Glutamatergic neuron (in vitro differentiated cells): ENCODE measurements around the gene PIGW. TPM values are rescaled to one million over a fixed set of nuclear protein-coding genes. Genes with fewer than 3 reads are reported as not detected.

Source experiments
- DNase-seq: peaks from one replicate; pipeline ENCODE4 v3.0.0; 2022
- H3K27ac Mint-ChIP-seq: one replicate; pipeline ENCODE4 v1.8.0; 2020; ENCODE audit warnings: mild to moderate bottlenecking, mixed read lengths, inconsistent platforms; ENCODE audit not compliant: unreplicated experiment
- H3K27me3 Mint-ChIP-seq: one replicate; pipeline ENCODE4 v1.8.0; 2020; ENCODE audit warnings: mild to moderate bottlenecking, moderate library complexity, mixed read lengths, inconsistent platforms; ENCODE audit not compliant: unreplicated experiment
- H3K36me3 Mint-ChIP-seq: one replicate; pipeline ENCODE4 v1.8.0; 2020; ENCODE audit warnings: mild to moderate bottlenecking, mixed read lengths, inconsistent platforms; ENCODE audit not compliant: unreplicated experiment
- H3K4me1 Mint-ChIP-seq: one replicate; pipeline ENCODE4 v1.8.0; 2020; ENCODE audit warnings: mild to moderate bottlenecking, low read depth, mixed read lengths, inconsistent platforms; ENCODE audit not compliant: unreplicated experiment
- H3K4me3 Mint-ChIP-seq: one replicate; pipeline ENCODE4 v1.8.0; 2020; ENCODE audit warnings: mild to moderate bottlenecking, mixed read lengths, inconsistent platforms; ENCODE audit not compliant: unreplicated experiment
- H3K9me3 Mint-ChIP-seq: one replicate; pipeline ENCODE4 v1.8.0; 2020; ENCODE audit warnings: mild to moderate bottlenecking, moderate library complexity, mixed read lengths, inconsistent platforms; ENCODE audit not compliant: unreplicated experiment
- CTCF ChIP-seq: fragments of 200-600 bp; sonication (generic); IDR thresholded peaks from one replicate; pipeline ENCODE4 v1.5.0; 2021; ENCODE audit not compliant: partially characterized antibody, unreplicated experiment
- total RNA-seq: library from RNA; stranded (reverse); fragmentation: NEBNext Ultra II Directional; extraction: Animal tissue kit (Norgen Biotek cat#: 25700); gene quantifications from one replicate; pipeline ENCODE4 v1.2.1, GENCODE V29; 2021; ENCODE audit not compliant: unreplicated experiment

PIGW gene
- total RNA-seq, 1 donor from 2014 or later = 10.6 TPM

- Mint-ChIP-seq H3K27ac (no peak overlapping the region), H3K9me3 (peaks cover 1% of the 10 kb centered on the region), H3K4me3 (no peak overlapping the region), H3K4me1 (peaks cover 2% of the 10 kb centered on the region), H3K27me3 (no peaks in the 10 kb centered on the region), H3K36me3 (no peaks in the 10 kb centered on the region)
- DNase-seq = no peak
- no peak for TF ChIP-seq CTCF
Observed at GRCh38 chr17:36525888-36526287, 8.9 kb upstream of the PIGW start.

DNA sequence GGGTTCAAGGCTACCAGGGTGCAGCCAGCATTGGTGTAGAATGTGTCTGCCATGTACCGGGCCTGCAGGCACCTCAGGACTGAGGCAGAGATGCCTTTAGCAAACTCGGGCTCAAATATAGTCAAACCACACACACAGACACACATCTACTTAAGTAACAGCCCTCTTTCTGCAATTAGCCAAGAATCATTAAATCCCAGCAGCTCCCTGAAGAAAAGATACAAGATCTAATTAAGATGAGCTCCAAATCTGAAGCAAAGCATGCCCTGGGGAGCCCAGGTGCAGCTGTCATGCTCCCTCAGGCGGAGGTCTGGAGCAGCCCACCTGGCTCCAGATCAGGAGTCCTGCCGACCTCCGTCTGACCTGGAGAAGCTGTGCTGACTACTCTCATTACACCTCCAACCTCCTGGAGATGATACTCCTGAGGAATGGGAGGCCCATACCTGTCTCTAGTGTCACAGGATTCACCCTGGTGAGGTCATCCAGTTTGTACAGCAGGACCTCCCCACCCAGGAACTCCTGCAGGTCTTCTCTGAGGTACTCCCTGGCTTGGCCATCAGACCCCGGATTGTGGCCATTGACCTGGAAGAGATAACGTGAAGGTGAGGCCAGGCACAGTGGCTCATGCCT, 7.1 kb upstream of the PIGW start:
- Mint-ChIP-seq H3K4me3 (no peak overlapping the region), H3K27ac (no peak overlapping the region), H3K36me3 (no peaks in the 10 kb centered on the region)

DNA sequence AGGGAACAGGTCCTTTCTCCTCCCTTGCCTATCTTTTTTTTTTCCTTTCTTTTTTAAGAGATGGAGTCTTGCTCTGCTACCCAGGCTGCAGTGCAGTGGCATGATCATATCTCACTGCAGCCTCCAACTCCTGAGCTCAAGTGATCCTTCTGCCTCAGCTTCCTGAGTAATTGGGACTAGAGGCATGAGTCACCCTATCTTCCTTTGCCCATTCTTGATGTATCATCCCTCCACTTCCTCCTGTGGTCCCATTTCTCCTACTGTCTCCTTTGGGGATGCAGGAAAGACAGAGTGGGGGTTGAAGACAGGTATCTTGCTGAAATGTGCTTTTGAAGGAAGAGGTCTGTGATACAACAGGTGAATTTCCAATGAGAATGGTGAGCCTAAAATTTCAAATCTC, 5.7 kb upstream of the PIGW start:
- Mint-ChIP-seq H3K9me3 (peaks cover 1% of the 10 kb centered on the region), H3K36me3 (no peaks in the 10 kb centered on the region), H3K4me3 (no peak overlapping the region), H3K27me3 (peaks cover 3% of the 10 kb centered on the region), H3K27ac (no peak overlapping the region), H3K4me1 (peaks cover 5% of the 10 kb centered on the region)
- DNase-seq = no peak
- TF ChIP-seq CTCF = no peak

More for the DNA sequence above, 7.1 kb upstream of the PIGW start:
- Mint-ChIP-seq H3K27me3 (peaks cover 3% of the 10 kb centered on the region), H3K4me1 (peaks cover 2% of the 10 kb centered on the region), H3K9me3 (peaks cover 1% of the 10 kb centered on the region)
- TF ChIP-seq CTCF = no peak
- DNase-seq = no peak

DNA sequence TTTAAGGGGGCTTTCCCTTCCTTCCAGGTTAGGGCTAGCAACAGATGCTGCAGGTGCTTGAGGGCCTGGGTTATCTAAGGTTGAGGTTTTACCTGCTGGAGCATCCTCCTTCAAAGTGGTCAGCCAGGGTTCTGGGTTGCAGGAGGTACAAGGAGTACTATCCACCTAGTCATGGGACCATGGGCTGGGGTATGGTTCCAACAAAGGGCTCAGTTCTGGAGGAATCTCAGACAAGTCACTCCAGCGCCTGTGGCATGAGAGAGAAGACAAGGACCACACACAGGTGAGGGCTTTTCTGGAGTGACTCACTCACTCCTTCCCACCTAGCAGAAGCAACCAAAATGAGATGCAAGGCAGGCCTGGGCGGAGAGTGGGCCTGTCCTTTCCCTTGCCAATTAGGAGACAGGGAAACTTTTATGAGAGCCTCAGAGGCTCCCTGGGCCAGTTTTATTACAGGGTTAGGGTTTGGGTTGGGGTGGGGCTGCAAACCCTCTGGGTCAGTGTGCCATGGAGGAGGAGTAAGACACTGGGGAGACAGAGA, 2.3 kb upstream of the PIGW start:
- Mint-ChIP-seq H3K9me3 (peaks cover 3% of the 10 kb centered on the region), H3K27ac (no peak overlapping the region), H3K27me3 (peaks cover 9% of the 10 kb centered on the region), H3K4me1 (peaks cover 9% of the 10 kb centered on the region), H3K4me3 (no peak overlapping the region), H3K36me3 (no peaks in the 10 kb centered on the region)
- no peak for DNase-seq
- TF ChIP-seq CTCF = no peak
